HepG2 (cell line): ENCODE results near the gene AP1AR. TPM values are rescaled to one million over a fixed set of nuclear protein-coding genes. Genes with fewer than 3 reads are reported as not detected.

Experiments
- ASH2L ChIP-seq: fragments of 300-600, 200-600 bp; sonication (generic); IDR thresholded peaks from 2 replicates; pipeline ENCODE4 v1.7.0; 2017; ENCODE audit warnings: low read depth, mild to moderate bottlenecking, moderate library complexity, mixed read lengths, low read length; ENCODE audit not compliant: insufficient read length
- FOSL2 ChIP-seq: sonication (generic); formaldehyde crosslinking; IDR thresholded peaks from 2 replicates; pipeline ENCODE4 v1.4.0; 2020; ENCODE audit warnings: missing genetic modification reagents
- FOXA1 ChIP-seq, 2 experiments: fragments of 450-650 bp in 1 of 2; sonication (generic) in 1 of 2; formaldehyde crosslinking in 1 of 2; IDR thresholded peaks; 2 replicates each; pipeline versions ENCODE4 v1.4.0 to v1.6.1; 2016 to 2020; ENCODE audit warnings: missing genetic modification reagents in 1 of 2
- FOXP4 ChIP-seq: sonication (generic); formaldehyde crosslinking; IDR thresholded peaks from 2 replicates; pipeline ENCODE4 v1.4.0; 2020; ENCODE audit warnings: missing genetic modification reagents
- GATA4 ChIP-seq: sonication (generic); IDR thresholded peaks from 2 replicates; pipeline ENCODE4 v1.6.1; 2016; ENCODE audit warnings: antibody characterized with exemption, low read depth, borderline replicate concordance
- HINFP ChIP-seq: sonication (generic); formaldehyde crosslinking; IDR thresholded peaks from 2 replicates; pipeline ENCODE4 v1.4.0; 2020; ENCODE audit warnings: low read depth, mild to moderate bottlenecking, missing genetic modification reagents
- HNF4A ChIP-seq: sonication (generic); formaldehyde crosslinking; IDR thresholded peaks from 2 replicates; pipeline ENCODE4 v1.4.0; 2020; ENCODE audit warnings: missing genetic modification reagents
- KLF12 ChIP-seq: sonication (generic); formaldehyde crosslinking; IDR thresholded peaks from 2 replicates; pipeline ENCODE4 v1.4.0; 2020; ENCODE audit warnings: missing genetic modification reagents, borderline replicate concordance
- KLF13 ChIP-seq: sonication (generic); formaldehyde crosslinking; IDR thresholded peaks from 2 replicates; pipeline ENCODE4 v1.4.0; 2020; ENCODE audit warnings: mild to moderate bottlenecking, missing genetic modification reagents
- MAFK ChIP-seq, 2 experiments: IDR thresholded peaks in 1 of 2; conservative IDR thresholded peaks in 1 of 2; 2 replicates each; pipeline ENCODE4 v1.6.1; 2011; ENCODE audit warnings: improper control_type of control experiment in 2 of 2, low read length in 2 of 2
- NCOA1 ChIP-seq: sonication (generic); formaldehyde crosslinking; IDR thresholded peaks from 2 replicates; pipeline ENCODE4 v1.9.0; 2021; ENCODE audit warnings: missing genetic modification reagents
- PHF20 ChIP-seq: sonication (generic); formaldehyde crosslinking; IDR thresholded peaks from 2 replicates; pipeline ENCODE4 v1.5.0; 2020; ENCODE audit warnings: mild to moderate bottlenecking, missing genetic modification reagents
- PRDM4 ChIP-seq: sonication (generic); formaldehyde crosslinking; IDR thresholded peaks from 2 replicates; pipeline ENCODE4 v1.9.0; 2021; ENCODE audit warnings: missing genetic modification reagents, borderline replicate concordance
- SAP130 ChIP-seq: IDR thresholded peaks from 2 replicates; pipeline ENCODE4 v1.6.1; 2016; ENCODE audit warnings: low read depth
- STAT6 ChIP-seq: sonication (generic); formaldehyde crosslinking; IDR thresholded peaks from 2 replicates; pipeline ENCODE4 v1.4.0; 2020; ENCODE audit warnings: missing genetic modification reagents, mild to moderate bottlenecking, borderline replicate concordance
- TFDP2 ChIP-seq: sonication (generic); formaldehyde crosslinking; IDR thresholded peaks from 2 replicates; pipeline ENCODE4 v1.4.0; 2020; ENCODE audit warnings: missing genetic modification reagents
- ZNF331 ChIP-seq: sonication (generic); formaldehyde crosslinking; IDR thresholded peaks from 2 replicates; pipeline ENCODE4 v1.4.0; 2020; ENCODE audit warnings: missing genetic modification reagents
- ZNF441 ChIP-seq: sonication (generic); formaldehyde crosslinking; IDR thresholded peaks from 2 replicates; pipeline ENCODE4 v1.7.0; 2021; ENCODE audit warnings: missing genetic modification reagents, borderline replicate concordance
- ZNF556 ChIP-seq: sonication (generic); formaldehyde crosslinking; IDR thresholded peaks from 2 replicates; pipeline ENCODE4 v1.4.0; 2020; ENCODE audit warnings: mild to moderate bottlenecking, missing genetic modification reagents, borderline replicate concordance
- polyA plus RNA-seq, 8 experiments: library from polyadenylated mRNA; depleted of rRNA in 3 of 8; stranded (reverse) in 7 of 8; unstranded in 1 of 8; fragments of >200 nt; fragmentation: Illumina TruSeq in 4 of 8; extraction: Trizol in 4 of 8; gene quantifications; 2 replicates each; pipeline versions ENCODE4 v1.2.1 to v1.2.3, GENCODE V29; 2011 to 2016; ENCODE audit warnings: low read depth in 4 of 8, missing spikeins in 1 of 8, mixed read lengths in 1 of 8; ENCODE audit not compliant: insufficient read depth in 1 of 8
- total RNA-seq, 5 experiments: library from RNA; depleted of rRNA; stranded (reverse); fragments of >200 nt; fragmentation: Illumina TruSeq; extraction: Trizol; gene quantifications; 2 replicates each; pipeline ENCODE4 v1.2.3, GENCODE V29; 2016; ENCODE audit warnings: low read depth in 1 of 5

Gene AP1AR
- total and polyA plus RNA-seq, 2 of the 13 experiments (the other 11 are each of a cell fraction or from before 2014, with no cell fraction given) = 24.9 to 39.9 TPM

GRCh38 chr4:112282860-112283667 lies 51.5 kb downstream of the AP1AR start (continued):
- TF ChIP-seq HINFP (CRISPR knock-in tag) = no peak
- TF ChIP-seq SAP130 (CRISPR knock-in tag) = peak; percentile 48
- TF ChIP-seq TFDP2 (CRISPR knock-in tag) = 0 out of 2 replicates have a peak, but pooled peaks have one; percentile 14
- TF ChIP-seq STAT6 (CRISPR knock-in tag) = no peak
- TF ChIP-seq PHF20 (CRISPR knock-in tag) = no peak
- TF ChIP-seq FOXP4 (CRISPR knock-in tag) = peak; percentile 56
- peak; percentile 72 for TF ChIP-seq HNF4A (CRISPR knock-in tag)
- TF ChIP-seq PRDM4 (CRISPR knock-in tag) = no peak
- TF ChIP-seq ZNF441 (CRISPR knock-in tag) = no peak
- no peak for TF ChIP-seq FOXA1 (IDR thresholded peaks at IDR 0.05)
- peak; percentile 50; the same call in 1 of the 2 replicates for TF ChIP-seq FOXA1 (CRISPR knock-in tag; IDR thresholded peaks at IDR 0.05)
- TF ChIP-seq FOSL2 (CRISPR knock-in tag) = 0 out of 2 replicates have a peak, but pooled peaks have one; percentile 6
- TF ChIP-seq GATA4 = no peak
- no peak for TF ChIP-seq ZNF556
- no peak for TF ChIP-seq KLF13 (CRISPR knock-in tag)
- TF ChIP-seq KLF12 (CRISPR knock-in tag) = no peak
- TF ChIP-seq ZNF331 (CRISPR knock-in tag) = 0 out of 2 replicates have a peak, but pooled peaks have one; percentile 12
- TF ChIP-seq ASH2L = no peak
- TF ChIP-seq MAFK (conservative IDR thresholded peaks at IDR 0.05 in 1 of 2, IDR thresholded peaks at IDR 0.05 in 1 of 2; ENCODE audit: low read length in 2 of 2) = peak; percentile 73 to 84
- no peak for TF ChIP-seq NCOA1 (CRISPR knock-in tag)
